Heart left ventricle (tissue), 16 donors: ENCODE results near the gene GRM5. TPM values are rescaled to one million over a fixed set of nuclear protein-coding genes. Genes with fewer than 3 reads are reported as not detected.
A peak's percentile ranks its signal among the peaks of the same experiment; 100 is the strongest.

ENCODE experiments used
- ATAC-seq, 4 donors: fragments of 200-7000 bp; cut with Tn5 transposase; one replicate each; pipeline ENCODE4 v1.9.1; 2020 to 2022; ENCODE audit warnings: moderate library complexity in 4 of 4, mild to moderate bottlenecking in 3 of 4, moderate number of reproducible peaks in 1 of 4
- DNase-seq, 5 donors: peaks; one replicate each; pipeline ENCODE4 v3.0.0-alpha.2; 2020
- H3K27ac ChIP-seq, 12 donors: fragments of 200-600 bp; sonication (generic) in 4 of 12; one replicate each; pipeline versions ENCODE4 v1.5.0 to v1.8.0; 2016 to 2022; ENCODE audit warnings: mild to moderate bottlenecking in 2 of 12
- H3K27me3 ChIP-seq, 9 donors: fragments of 200-600 bp; sonication (generic) in 2 of 9; one replicate each; pipeline versions ENCODE4 v1.5.1 to v1.8.0; 2016 to 2022; ENCODE audit warnings: mild to moderate bottlenecking in 3 of 9
- H3K36me3 ChIP-seq, 9 donors: fragments of 200-600 bp; sonication (generic) in 2 of 9; one replicate each; pipeline versions ENCODE4 v1.5.0 to v1.8.0; 2018 to 2022; ENCODE audit warnings: mild to moderate bottlenecking in 2 of 9
- H3K4me1 ChIP-seq, 12 donors: fragments of 200-600 bp; sonication (generic) in 4 of 12; one replicate each; pipeline versions ENCODE4 v1.5.0 to v1.8.0; 2016 to 2022; ENCODE audit warnings: mild to moderate bottlenecking in 3 of 12
- H3K4me3 ChIP-seq, 12 donors: fragments of 200-600 bp; sonication (generic) in 4 of 12; one replicate each; pipeline versions ENCODE4 v1.5.0 to v1.8.0; 2017 to 2022; ENCODE audit warnings: mild to moderate bottlenecking in 9 of 12, moderate library complexity in 4 of 12
- H3K9me3 ChIP-seq, 12 donors: fragments of 200-600 bp; sonication (generic) in 4 of 12; one replicate each; pipeline versions ENCODE4 v1.5.0 to v1.8.0; 2016 to 2022; ENCODE audit warnings: mild to moderate bottlenecking in 1 of 12
- POLR2A ChIP-seq, 2 donors: fragments of 450-650 bp; IDR thresholded peaks; one replicate each; pipeline ENCODE4 v1.6.1; 2017; ENCODE audit warnings: antibody characterized with exemption in 2 of 2, mild to moderate bottlenecking in 2 of 2, moderate library complexity in 2 of 2
- WGBS, 4 donors: extraction: QIAGEN DNeasy Blood & Tissue Kit in 2 of 4; methylation state at CpG; one replicate each; pipeline versions ENCODE4 v1.1.5 to v1.1.7; 2013 to 2018; 5-methylcytosine and 5-hydroxymethylcytosine counted together
- intact Hi-C, 10 donors: fragments of 100-400 bp; cut with DNase I; formaldehyde crosslinking; loops; one replicate each; pipeline versions ENCODE4 v1.11.1 to v1.14.2; 2022
- polyA plus RNA-seq, 2 donors: library from polyadenylated mRNA; stranded (reverse); fragments of 200-250 nt; gene quantifications; one replicate each; pipeline ENCODE4 v1.2.3, GENCODE V29; 2013
- total RNA-seq, 9 donors: library from RNA; depleted of rRNA in 2 of 9; stranded (reverse); fragments of >200 nt in 2 of 9; fragmentation: NEBNext Ultra II Directional in 3 of 9; extraction: Animal tissue kit (Norgen Biotek cat#: 25700) in 3 of 9; gene quantifications; one replicate each; pipeline versions ENCODE4 v1.1.0 to v1.2.4, GENCODE V29; 2016 to 2023
- TF ChIP-seq, protein P1 (sequence below), 12 donors: fragments of 200-600 bp; sonication (generic) in 4 of 12; IDR thresholded peaks; one replicate each; pipeline versions ENCODE4 v1.5.0 to v1.8.0; 2018 to 2022; ENCODE audit warnings: antibody characterized with exemption in 12 of 12, mild to moderate bottlenecking in 5 of 12
- donor health status: ischemic (EF 13 %, LVEDD 7.1; RV severe dilation, severe dysfunction).
- donor health status: healthy with polysubstance abuse.
- donor health status: DM: no; HTN: yes; CAD: no.
- donor health status: DM: no; HTN: no; CAD: no.
- donor health status: ischemic (EF 25% LVEDD 6.9; RV normal size, moderate dysfunction).
- donor health status: ischemic (EF 25% LVEDD 5.7; RV mildly dilated, moderate dysfunction).
- donor health status: healthy.
- donor health status: DM: yes; HTN: yes; CAD: no.
- donor health status: ischemic (EF 35%, LVEDD 5.7; RV mildly dilated, moderate dysfunction).
- donor health status: nonischemic (EF 11% LVEDD 7.7; RV severe dilation, severe dysfunction).
- donor health status: DM: yes; HTN: yes; CAD: no.
- donor health status: PGD.
- donor health status: ischemic (EF 29% LVEDD 5.4; RV normal size, mild dysfunction).
- donor health status: nonischemic (EF 23%, LVEDD 6.1; RV moderate dilation, normal function).

The GRM5 gene
- total and polyA plus RNA-seq, 11 donors = 0.01 to 0.09 (median 0.09) TPM; not detected in 8

DNA sequence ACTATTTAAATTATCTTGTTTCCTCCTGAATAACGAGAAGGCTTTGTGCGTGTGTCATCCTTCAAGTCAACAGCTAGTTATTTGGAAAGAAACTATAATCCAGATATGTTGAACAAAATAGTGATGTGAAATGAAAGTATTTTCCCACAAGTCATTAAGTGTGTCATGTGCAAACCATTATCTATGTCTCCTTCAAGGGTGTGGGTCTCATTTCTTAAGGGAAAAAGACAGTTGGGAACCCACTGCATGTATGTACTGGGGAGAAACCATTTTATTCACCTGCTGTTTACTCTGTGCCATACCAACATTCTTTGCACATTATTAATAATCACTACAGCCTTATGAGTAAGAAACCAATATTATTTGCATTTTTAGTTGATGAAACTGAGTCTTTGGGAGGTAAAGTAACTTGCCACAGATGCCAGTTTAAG is 582.9 kb downstream of the GRM5 start:
- DNase-seq (no peak), ATAC-seq (no peak)
- Histone ChIP-seq H3K27ac (no peak overlapping the region), H3K9me3 (no peaks in the 10 kb centered on the region), H3K36me3 (no peaks in the 10 kb centered on the region), H3K4me3 (no peak overlapping the region), H3K4me1 (no peaks in the 10 kb centered on the region), H3K27me3 (no peaks in the 10 kb centered on the region)
- no peak for TF ChIP-seq POLR2A (IDR thresholded peaks at IDR 0.05)
- intact Hi-C loops = loop anchor here in 1 of 10 donors (10.0 kb wide), 1 partner anchor 58 kb away; no protein-coding TSS in a partner anchor
- WGBS, 4 donors = 83 to 89% (median 86%) methylated on average over 2 of the region's 2 CpGs

DNA sequence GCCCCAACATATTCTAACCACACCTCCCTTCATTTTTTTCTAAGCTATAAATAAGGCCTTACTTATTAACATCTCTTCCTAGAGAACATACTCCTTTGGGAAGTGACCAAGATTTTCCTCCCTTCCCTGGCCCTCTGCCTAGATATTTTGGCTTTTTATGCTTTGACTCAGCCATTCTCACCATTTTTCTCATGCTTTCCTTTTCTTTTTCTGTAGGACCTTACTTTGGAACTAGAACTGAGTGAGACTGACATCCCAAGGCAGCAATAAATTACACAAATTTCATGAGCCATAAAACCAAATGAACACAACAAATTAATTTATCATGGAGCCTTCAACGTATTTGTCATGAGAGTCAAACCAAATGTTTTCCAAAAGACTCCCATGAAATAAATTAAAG is 585.6 kb downstream of the GRM5 start:
- 53 to 65% (median 63%) methylated on average over 1 of the region's 1 CpG for WGBS, 4 donors
- Histone ChIP-seq H3K36me3 (no peaks in the 10 kb centered on the region), H3K27ac (no peak overlapping the region), H3K4me3 (no peak overlapping the region), H3K27me3 (no peaks in the 10 kb centered on the region), H3K9me3 (no peaks in the 10 kb centered on the region), H3K4me1 (no peaks in the 10 kb centered on the region)
- intact Hi-C loops = loop anchor here in 1 of 10 donors (10.0 kb wide), 1 partner anchor 55 kb away; no protein-coding TSS in a partner anchor
- ATAC-seq (peak in 1 of 4 donors; percentile 41), DNase-seq (peak in 2 of 5 donors; percentile 6 to 19)
- TF ChIP-seq POLR2A (IDR thresholded peaks at IDR 0.05) = no peak
- TF ChIP-seq, protein P1, sequence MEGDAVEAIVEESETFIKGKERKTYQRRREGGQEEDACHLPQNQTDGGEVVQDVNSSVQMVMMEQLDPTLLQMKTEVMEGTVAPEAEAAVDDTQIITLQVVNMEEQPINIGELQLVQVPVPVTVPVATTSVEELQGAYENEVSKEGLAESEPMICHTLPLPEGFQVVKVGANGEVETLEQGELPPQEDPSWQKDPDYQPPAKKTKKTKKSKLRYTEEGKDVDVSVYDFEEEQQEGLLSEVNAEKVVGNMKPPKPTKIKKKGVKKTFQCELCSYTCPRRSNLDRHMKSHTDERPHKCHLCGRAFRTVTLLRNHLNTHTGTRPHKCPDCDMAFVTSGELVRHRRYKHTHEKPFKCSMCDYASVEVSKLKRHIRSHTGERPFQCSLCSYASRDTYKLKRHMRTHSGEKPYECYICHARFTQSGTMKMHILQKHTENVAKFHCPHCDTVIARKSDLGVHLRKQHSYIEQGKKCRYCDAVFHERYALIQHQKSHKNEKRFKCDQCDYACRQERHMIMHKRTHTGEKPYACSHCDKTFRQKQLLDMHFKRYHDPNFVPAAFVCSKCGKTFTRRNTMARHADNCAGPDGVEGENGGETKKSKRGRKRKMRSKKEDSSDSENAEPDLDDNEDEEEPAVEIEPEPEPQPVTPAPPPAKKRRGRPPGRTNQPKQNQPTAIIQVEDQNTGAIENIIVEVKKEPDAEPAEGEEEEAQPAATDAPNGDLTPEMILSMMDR (IDR thresholded peaks at IDR 0.05) = no peak

DNA sequence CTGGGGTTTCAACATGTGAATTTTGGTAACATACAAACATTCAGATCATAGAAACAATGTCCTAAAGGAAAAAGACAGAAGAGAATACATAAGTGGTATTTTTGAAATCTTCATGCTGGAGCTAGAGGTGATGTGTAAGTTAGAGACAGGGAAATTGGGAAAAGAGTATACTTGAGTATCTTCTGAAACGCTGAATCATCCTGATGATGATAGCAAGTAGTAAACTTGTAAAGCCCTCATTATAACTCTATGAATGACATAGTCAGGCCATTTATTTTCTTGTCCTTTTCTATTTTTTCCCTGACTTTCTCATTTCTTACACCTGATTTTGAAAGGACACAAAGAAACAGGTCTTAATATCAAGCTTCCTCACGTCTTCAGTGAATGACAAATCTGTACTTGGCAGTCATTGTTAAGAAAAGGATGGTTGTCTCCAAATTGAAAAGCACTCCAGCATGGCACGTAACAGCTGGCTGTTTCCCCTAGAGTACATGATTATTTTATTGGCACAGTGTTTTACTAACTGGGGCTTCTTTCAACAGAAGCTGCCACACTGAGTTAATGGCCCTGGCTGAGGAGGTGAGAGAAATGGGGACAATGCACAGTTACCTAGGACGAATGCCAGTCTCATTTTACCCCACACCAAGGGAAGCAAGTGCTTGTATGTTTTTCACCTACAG is 587.5 kb downstream of the GRM5 start:
- DNase-seq (no peak), ATAC-seq (no peak)
- H3K4me1 ChIP-seq = no peaks in the 10 kb centered on the region
- no peaks in the 10 kb centered on the region for H3K36me3 ChIP-seq
- H3K27ac ChIP-seq = no peak overlapping the region
- H3K4me3 ChIP-seq = no peak overlapping the region
- no peaks in the 10 kb centered on the region for H3K27me3 ChIP-seq
- 59 to 76% (median 71%) methylated on average over 4 of the region's 4 CpGs for WGBS, 4 donors
- intact Hi-C loops = no loop called here
- no peaks in the 10 kb centered on the region for H3K9me3 ChIP-seq
- TF ChIP-seq, protein P1 (IDR thresholded peaks at IDR 0.05) = no peak
- TF ChIP-seq POLR2A (IDR thresholded peaks at IDR 0.05) = no peak

DNA sequence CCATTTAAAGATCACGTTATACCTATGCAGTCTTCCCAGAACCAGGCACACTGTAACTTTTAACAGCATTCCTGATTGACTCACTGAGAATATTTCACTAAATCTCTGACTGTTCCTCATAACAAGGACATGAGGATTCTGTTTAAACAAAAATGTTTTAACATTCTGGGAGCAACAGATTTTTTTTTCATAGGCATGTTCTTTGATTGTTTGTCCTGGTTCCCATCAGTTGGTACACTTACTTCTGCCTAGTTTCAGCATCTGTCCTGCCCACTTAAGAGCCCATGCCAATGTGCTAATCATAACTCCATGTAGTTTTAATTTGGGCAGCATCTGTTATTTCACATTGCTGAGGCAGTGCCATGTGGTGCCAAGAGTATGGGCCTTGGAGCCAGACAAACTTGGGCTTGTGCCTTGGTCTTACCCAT is 589.8 kb downstream of the GRM5 start:
- DNase-seq = no peak
- WGBS, 4 donors = 49 to 55% (median 51%) methylated on average over 1 of the region's 1 CpG
- Histone ChIP-seq H3K9me3 (no peaks in the 10 kb centered on the region), H3K4me3 (no peak overlapping the region), H3K27ac (no peak overlapping the region), H3K36me3 (no peaks in the 10 kb centered on the region), H3K27me3 (no peaks in the 10 kb centered on the region), H3K4me1 (no peaks in the 10 kb centered on the region)
- TF ChIP-seq, protein P1 (IDR thresholded peaks at IDR 0.05) = no peak
- TF ChIP-seq POLR2A (IDR thresholded peaks at IDR 0.05) = no peak
- intact Hi-C loops = no loop called here
- no peak for ATAC-seq
